ENCODE measurements around the gene CNGA4.

CNGA4 gene

GRCh38 chr11:6238902-6239301, at the start of gene CNGA4:
CNGA4 (plus strand) TSS chr11:6239089; CDS start chr11:6239207, 118 bp downstream.
- no peak for DNase-seq

- no peak for DNase-seq
Observed at GRCh38 chr11:6191742-6192141, 47.1 kb upstream of the CNGA4 start.

GRCh38 chr11:6194065-6194581, 44.8 kb upstream of the CNGA4 start:
- no peak for DNase-seq

GRCh38 chr11:6196396-6196795, 42.5 kb upstream of the CNGA4 start:
- no peak for DNase-seq

GRCh38 chr11:6197466-6198200, 41.3 kb upstream of the CNGA4 start:
- no peak for DNase-seq

- no peak for DNase-seq
Observed at GRCh38 chr11:6199174-6199810, 39.6 kb upstream of the CNGA4 start, which contains the start of gene OR52W1. OR52W1 (plus strand) TSS chr11:6199224; CDS start chr11:6199224, 0 bp downstream.

- DNase-seq = peak; percentile 13
Observed at GRCh38 chr11:6200975-6201374, 37.9 kb upstream of the CNGA4 start.

GRCh38 chr11:6201481-6201880, 37.4 kb upstream of the CNGA4 start:
- no peak for DNase-seq

GRCh38 chr11:6202041-6202440, 36.8 kb upstream of the CNGA4 start:
- no peak for DNase-seq

GRCh38 chr11:6203327-6203726, 35.6 kb upstream of the CNGA4 start:
- DNase-seq = no peak

- DNase-seq = no peak
Observed at GRCh38 chr11:6204706-6205105, 34.2 kb upstream of the CNGA4 start.

- DNase-seq = no peak
Observed at GRCh38 chr11:6205366-6205765, 33.5 kb upstream of the CNGA4 start, which contains the start of gene C11orf42. C11orf42 (plus strand) TSS chr11:6205557; CDS start chr11:6205616, 59 bp downstream.

- DNase-seq = no peak
Observed at GRCh38 chr11:6206456-6207180, 32.3 kb upstream of the CNGA4 start.

GRCh38 chr11:6209801-6210200, 29.1 kb upstream of the CNGA4 start:
- DNase-seq = no peak

GRCh38 chr11:6210274-6210955, 28.5 kb upstream of the CNGA4 start:
- no peak for DNase-seq

- no peak for DNase-seq
Observed at GRCh38 chr11:6214530-6214929, 24.4 kb upstream of the CNGA4 start.

- no peak for DNase-seq
Observed at GRCh38 chr11:6216501-6216900, 22.4 kb upstream of the CNGA4 start.

- no peak for DNase-seq
Observed at GRCh38 chr11:6217722-6218121, 21.2 kb upstream of the CNGA4 start.

GRCh38 chr11:6219359-6219758, 19.5 kb upstream of the CNGA4 start:
- DNase-seq = no peak

GRCh38 chr11:6223854-6224253, 15.0 kb upstream of the CNGA4 start:
- no peak for DNase-seq

- no peak for DNase-seq
Observed at GRCh38 chr11:6224421-6224820, 14.5 kb upstream of the CNGA4 start.

GRCh38 chr11:6225024-6225423, 13.9 kb upstream of the CNGA4 start:
- no peak for DNase-seq

GRCh38 chr11:6225896-6226295, 13.0 kb upstream of the CNGA4 start:
- DNase-seq = no peak

Data from KG1 (cell line).